Superior temporal gyrus (tissue), 1 donor: ENCODE results near the gene MAL.

Experiments used
- DNase-seq: peaks from one replicate; pipeline ENCODE4 v3.0.0-alpha.2; 2016; ENCODE audit errors: extremely low spot score

MAL gene

DNA sequence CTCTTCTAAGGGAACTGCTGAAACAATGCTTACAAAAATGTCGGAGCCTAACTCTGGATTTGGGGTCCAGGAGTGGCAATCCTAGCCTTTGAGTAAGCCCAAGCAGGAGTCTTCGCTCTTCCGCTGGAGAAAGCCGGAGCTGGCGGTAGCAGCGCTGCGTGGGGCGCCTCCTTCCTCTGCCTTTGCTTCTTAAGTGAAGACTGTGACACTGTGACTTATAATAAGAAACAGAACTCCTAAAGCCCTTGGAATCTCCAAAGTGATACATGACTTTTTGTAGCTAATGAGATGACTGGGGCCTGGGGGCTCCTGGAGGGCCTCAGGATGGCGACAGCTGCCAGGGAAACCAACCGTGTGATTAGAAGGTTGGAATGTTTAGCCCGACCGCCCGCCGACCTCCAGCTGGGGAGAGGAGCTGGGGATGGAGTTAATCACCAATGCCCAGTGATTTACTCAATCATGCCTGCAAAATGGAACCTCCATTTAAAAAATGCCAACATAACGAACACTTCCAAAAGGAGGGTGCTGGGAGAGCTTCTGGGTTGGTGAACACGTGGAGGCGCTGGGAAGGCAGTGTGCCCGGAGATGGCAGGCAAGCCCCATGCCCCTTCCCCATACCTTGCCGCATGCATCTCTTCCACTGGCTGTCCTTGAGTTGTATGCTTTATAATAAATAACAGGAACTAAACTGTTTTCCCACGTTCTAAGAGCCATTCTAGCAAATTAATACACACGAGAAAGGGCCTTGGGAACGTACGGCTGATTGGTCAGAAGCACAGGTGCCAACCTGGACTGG lies 29.0 kb upstream of the MAL start:
- no peak for DNase-seq

DNA sequence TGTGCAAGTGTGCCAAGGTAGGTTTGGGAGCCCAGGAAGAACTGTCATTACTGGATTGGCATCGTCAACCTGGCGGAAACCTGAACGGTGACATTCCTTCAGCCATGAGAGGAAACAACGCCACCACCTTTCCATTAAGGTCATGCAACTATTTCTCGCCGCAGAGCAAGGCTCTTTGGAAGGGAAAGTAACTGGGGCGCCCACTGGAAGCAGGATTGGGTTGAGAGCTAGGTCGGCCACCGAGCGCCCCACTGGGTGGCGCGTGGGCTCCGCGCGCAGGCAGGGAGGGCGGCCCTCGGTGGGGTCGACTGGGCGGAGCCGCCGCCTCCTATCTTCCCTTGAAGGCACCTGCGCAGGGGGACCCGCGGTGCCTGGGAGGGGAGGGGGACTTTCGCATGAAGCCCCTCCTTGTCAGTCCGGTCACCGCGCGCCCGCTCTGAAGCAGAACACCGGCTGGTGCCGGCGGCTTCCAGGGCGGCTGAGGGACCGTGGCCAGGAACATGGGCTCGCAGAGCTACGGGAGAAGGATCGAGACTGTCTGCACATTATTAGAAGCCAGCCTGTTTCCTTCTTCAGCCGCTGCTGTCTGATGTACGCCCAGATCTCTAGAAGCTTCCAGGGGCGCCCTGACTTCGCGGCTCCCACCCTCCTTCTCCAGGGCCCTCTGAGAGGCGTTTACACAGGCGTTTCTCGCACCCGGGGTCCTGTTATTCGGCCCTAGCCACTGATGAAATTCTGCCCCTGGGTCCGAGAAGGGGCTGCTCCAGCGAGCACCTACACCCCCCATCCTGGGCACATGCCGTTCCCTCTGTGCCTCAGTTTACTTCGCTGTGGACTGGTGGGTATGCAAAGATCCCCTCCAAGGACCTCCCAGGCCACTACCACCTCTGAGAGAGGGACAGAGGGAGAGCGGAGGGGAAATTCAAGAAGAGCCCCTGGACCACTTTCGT lies 27.3 kb upstream of the MAL start:
- no peak for DNase-seq

DNA sequence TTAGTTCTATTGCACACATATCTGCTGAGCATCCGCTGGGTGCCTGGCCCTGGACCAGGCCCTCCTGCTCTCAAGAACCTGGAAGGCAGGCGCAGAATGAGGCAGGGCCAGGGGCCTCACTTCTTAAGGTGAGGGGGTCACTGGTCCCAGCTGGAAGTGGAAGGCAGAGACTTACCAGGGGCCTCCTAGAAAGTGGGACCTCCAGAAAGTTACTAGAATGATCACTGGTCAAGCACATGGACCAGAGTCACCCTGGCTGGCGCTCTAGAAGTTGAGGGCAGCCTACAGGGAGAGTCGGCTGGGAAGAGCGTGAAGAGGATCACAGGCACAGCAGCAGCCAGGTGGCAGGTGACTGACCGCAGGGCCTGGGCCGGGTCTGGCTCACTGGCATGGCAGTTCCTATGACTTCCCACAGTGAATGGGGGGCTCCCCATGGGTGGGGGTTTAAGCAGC lies 26.1 kb upstream of the MAL start:
- no peak for DNase-seq

DNA sequence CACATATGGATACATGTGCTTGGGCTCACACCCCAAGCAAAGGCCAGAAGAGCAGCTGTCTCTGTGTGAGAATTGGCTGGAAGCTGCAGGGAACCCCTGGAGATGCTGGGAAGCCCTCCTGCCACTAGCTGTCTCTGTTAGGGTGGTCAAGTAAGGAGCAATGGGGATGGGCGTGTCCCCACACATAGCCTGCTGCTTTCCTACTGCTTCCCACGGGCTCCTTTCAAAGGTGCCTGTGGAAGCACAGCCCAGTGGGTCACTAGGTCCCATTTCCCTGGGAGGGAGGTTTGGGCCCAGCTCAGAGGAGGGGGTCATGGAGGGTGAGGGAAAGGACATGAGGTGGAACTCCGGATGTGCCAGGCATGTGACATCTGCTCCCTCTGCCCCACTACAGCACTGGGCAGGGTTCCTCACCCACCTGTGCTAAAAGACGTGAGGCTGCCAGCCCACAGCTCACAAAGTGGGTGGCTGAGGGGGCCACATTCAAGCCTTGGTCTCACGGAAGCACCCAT lies 24.4 kb upstream of the MAL start:
- no peak for DNase-seq

DNA sequence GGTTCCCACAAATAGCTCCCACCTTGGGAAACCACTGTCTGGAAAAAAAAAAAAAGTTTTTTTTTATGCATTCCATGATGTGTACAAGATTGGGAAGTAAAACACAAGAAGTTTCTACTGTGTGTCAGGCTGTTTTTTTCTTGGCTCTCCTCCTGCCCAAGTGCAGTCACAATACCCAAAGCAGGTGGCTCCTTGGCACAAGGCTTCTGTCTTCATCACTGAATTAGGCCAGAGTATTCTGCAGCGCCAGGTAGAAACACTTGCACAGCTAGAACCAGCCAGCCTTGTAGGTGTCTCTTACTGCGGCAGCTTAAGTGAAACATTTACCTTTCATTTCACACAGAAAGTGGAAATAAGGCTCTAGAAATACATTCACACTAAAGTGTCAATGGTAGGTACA lies 23.8 kb upstream of the MAL start:
- DNase-seq: no peak

DNA sequence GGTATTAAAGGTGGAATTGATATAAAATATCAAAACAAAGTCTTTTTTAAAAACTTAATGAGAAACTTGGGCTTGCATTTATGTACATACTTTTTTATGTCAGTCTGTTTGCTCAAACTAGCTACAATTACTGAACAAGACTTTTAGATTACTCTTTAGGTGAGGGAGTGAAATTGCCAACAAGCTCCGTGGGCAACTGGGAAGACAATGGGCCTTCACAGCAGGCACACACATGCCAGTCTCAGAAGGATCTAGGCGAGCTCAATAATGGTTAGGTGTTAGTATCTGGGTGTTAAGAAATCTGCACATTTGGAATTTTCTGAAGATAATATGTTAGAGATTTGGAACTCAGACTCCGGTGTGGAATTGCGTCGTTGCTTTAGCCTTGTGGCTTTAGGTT lies 23.0 kb upstream of the MAL start:
- no peak for DNase-seq

DNA sequence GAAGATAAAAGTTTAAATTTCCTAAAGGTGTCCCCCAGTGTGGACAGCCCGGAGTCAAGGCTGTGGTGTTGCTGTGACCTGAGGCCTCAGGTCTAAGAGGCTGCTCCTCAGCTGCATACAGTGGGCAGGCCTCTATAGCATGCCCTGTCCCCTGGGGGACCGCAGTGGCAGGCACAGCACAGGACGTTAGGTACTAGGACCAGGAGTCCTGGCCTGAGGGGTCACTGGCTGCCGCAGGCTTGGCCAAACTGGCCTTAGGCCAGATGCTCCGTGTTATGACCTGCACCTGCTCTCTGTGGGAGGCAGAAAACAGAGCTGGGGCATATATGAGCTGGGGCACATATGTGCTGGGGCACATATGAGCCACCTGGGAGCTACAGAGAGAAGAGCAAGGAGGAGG lies 21.2 kb upstream of the MAL start:
- DNase-seq: no peak

DNA sequence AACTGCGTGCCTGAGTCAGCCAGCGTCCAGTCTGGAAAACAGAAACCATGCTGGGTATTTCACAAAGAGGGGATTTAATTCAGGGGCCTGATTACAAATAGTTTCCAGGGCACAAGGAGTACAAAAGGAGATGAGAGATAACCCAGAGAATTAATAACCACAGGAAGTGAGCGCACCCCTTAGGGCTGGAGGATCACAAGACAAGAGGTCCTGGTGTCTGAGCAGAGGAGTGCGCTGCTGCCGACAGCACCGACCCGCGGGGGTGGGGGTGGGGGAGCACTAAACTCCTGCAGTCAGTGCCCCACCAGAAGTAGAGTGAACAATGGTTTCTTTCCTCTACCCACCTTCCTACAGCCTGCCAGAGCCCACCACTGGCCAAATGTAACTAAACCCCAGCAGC lies 20.8 kb upstream of the MAL start:
- DNase-seq: no peak

DNA sequence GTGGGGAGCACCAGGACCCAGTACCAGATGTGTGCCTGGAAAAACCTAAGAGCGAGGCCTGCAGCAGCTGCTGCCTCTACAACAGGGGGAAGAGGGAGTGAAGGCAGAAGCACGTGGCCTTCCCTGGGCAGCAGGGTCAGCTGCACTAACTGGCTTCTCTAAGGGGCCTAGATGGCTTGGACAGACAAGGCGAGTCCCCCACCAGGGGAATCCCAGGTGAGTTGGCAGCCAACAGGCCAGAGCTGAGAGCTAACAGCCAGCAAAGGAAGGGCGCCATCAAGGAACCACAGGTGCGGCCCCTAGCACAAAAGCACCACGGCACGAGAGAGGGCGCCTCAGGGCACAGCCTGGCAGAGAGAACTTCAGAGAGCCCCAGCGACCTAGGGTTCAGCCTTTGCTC lies 19.8 kb upstream of the MAL start:
- DNase-seq: no peak

DNA sequence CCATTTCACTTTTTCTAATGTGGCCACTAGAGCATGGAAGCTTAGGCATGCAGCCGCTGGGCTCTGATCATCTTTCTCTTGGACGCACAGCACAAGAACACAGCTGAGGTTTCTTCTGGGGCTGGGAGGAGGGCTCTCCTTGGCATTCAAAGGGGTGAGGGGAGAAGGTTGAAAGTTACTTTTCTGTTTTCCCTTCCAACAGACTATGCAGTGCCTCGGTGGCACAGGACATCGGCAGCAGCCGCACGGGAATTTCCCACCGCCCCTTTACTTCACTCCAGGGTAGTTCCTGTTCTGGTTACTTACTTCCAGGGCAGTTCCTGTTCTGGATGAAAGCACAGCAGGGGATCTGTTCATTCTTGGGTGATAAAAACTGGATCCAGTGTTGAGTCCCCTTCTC lies 18.9 kb upstream of the MAL start:
- DNase-seq: no peak

DNA sequence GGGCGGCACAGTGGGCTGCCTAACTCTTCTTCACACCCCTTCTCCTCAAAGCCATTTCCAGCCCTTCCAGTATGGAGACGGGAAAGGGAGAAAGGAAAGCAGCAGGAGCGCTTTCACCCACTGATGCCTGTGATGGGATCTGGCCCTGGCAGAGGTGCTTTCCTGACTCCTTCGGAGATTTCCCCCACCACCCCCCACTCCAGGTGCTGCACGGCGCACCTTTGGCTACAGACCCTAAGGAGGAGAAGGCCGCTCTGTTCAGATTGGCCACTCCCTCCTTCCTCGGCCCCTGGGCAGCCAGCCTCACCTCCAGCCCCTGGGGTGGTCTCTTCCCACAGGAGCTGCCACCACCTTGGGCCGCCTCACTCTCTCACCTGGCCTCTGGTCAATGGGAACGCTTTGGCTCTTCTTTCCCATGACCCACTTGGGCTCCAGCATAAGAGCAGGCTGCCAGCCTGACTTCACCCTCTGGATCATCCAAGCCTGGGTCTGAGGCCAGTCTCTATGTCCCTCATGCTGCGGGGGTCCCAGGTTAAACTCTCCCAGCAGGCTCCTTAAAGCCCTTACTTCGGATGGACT lies 18.4 kb upstream of the MAL start:
- DNase-seq: no peak

DNA sequence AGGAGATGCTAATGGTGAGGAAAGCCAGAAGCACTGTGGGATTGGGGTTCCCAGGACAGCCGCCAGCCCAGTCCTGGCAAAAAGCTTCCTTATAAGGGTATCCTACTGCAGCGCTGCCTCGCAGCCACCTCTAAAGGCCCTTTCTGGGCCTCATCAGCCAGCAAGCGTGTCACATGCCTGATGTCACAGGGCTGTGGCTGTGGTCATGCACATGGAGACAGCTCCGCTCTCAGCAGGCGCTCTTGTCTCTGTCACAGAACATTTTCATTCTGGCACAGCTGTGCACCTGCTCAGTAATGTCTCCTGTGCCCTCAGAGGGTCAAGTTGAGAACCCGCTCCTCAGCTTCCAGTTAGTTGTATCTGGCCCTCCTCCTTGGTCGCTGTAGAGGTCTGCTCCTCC lies 17.7 kb upstream of the MAL start:
- peak; percentile 84 for DNase-seq

DNA sequence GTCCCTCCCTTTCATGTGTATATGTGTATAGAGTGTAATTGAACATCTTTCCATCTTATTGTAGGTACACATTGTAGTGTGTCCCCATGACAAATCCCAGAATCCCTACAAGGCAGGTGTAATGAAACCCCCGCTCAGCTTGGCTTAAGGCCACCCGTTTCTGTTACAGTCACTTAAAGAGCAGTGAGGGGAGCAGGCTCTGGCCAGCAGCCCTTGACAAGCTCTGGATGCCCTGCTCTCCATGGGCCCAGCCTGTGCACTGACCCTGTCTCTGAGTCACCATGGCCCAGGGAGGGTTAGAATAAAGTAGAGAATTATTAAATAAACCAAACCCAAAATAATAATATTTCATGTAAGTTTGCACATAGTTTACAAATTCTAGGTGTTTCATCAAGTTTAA lies 17.2 kb upstream of the MAL start:
- no peak for DNase-seq

DNA sequence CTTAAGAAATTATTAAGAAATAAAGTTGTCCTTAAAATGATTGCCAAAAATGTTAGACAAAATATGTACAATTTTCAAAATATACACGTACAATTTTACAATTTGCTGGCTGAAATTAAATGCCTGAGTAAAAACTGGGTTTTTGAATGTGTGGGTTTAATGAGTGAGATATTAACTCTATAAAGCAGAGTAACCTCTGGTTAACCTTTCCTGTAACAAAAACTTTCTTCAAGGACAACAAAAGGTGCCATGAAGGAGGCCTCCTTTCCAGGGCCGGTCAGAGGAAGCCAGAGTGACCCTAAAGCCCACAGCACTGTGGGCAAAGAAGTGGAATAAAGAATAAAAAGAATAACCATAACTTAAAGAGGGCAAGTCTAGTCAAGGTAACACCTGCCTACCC lies 16.5 kb upstream of the MAL start:
- no peak for DNase-seq

DNA sequence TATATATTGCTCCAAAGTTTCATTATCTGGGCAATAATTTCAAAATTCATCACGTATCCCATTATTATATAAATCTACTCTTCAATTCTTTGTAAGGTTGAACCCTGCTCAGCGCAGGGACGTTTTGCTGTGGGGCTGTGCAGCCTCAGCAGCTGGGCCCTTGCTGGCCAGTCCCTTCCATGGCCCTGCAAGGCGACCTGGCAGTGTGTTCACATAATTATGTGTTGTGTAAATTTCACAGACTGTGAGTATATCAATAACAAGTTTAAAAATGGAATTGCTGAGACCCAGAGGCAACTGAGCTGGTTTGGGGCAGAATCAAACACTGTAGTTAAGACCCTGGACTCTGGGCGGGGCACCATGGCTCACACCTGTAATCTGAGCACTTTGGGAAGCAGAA lies 16.1 kb upstream of the MAL start:
- no peak for DNase-seq

DNA sequence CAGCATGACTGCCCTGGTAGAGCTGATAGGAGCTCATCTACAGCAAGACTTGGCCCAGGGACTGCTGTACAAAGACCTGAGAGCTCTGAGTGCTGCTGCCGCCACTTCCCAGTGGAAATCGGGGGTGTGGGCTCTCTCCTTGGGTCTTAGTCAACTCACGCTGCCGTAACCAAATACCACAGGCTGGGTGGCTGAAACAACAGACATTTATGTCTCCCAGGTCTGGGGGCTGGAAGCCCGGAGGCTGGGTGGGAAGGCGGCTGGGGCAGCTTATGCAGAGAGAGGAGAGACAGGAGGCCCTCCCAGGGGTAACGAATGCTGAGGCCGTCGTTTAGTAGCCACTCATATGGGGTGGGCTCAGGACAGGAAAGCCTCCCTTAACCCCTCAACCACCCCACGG lies 15.4 kb upstream of the MAL start:
- DNase-seq: no peak

DNA sequence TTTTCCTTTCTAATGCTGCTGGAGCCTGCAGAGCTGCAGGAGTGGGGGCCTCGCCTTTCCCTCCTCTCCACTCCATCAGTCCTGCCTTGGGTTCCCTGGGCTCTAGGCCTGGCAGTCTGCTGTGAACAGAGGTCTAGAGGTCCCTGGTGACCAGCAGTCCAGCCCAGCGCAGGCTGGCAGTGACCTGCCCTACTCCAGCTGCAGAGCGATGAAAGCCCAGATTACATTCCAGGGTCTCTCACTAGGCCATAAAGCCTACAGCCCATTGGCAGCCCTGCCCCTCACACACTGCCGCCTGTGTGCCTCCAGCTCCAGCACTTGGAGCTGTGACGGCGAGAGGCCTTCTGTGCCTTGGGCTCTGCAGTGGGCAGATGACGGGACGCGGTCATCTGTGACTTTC lies 14.8 kb upstream of the MAL start:
- DNase-seq: no peak

DNA sequence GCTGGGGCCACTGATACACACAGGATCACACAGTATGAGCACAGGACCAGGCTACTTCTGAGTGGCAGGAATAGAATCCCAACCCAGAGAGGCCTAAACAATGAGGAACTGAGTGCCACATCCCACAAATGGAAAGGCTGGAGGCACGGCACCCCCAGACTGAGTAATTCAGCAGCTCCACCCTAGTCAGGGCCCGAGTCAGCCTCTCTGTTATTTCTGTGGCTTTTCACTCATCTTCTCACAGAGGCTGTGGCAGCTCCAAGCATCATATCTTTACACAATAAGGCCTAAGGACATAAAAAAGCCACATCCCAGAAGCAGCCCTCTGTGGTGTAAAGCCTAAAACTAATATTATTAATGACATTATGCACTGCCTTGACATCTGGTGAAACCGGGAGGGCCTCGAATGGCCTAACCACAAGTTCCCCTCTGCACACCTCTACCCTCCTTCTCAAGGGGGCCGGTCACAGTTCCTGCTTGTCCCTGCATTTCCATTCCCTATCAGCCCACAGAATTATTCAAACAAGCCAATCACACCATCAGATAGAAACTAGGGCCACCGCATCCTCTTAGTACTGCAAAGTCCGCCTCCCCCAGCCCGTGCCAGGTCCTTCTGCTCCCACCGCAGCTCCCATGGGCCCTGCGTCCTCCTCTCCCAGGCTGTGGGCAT lies 12.5 kb upstream of the MAL start:
- no peak for DNase-seq

DNA sequence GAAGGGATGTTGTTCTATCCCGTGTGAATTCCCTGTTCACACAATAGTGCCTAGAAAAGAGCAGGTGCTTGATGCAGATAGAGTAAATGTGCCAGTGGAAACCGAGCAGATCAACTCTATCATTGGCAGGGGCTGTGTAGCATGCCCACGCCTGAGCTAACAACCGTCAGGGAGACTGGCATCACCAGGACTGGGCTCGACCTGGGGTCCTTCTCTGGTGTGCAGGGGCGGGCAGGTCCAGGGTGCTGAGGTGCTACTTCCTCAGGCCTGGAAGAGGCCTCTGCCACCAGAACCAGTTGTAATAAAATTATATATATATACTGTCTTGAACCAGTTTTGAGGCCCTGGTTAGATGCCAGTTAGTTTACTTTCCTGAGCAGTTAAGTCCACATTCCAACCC lies 11.8 kb upstream of the MAL start:
- no peak for DNase-seq

DNA sequence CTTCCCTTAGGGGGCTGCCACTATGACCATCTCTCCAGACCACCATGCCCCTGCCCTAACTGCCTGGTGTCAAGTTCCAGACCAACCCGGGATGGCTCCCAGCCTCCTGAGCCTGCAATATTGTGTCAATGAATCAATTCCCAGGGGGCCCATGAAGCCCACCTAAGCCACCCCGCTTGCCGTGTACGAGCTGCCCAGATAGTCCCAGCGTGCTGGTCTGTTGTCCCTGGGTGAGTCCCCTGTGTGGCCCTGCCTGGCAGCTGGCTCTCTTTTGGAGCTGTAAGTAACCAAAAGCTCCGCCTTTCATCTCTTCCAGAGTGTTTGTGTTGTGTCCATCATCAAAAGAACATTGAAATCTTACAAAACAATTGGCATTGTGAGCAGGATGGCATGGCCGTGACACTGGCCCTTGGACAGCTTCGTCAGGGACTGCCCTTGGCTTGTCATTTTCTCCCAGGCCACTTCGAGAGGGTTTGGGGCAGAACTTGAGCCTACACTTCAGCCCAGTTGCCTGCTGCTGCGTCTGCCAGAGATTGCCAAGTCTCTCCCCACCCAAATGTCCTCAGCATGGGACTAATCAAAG lies 11.3 kb upstream of the MAL start:
- peak; percentile 71 for DNase-seq

DNA sequence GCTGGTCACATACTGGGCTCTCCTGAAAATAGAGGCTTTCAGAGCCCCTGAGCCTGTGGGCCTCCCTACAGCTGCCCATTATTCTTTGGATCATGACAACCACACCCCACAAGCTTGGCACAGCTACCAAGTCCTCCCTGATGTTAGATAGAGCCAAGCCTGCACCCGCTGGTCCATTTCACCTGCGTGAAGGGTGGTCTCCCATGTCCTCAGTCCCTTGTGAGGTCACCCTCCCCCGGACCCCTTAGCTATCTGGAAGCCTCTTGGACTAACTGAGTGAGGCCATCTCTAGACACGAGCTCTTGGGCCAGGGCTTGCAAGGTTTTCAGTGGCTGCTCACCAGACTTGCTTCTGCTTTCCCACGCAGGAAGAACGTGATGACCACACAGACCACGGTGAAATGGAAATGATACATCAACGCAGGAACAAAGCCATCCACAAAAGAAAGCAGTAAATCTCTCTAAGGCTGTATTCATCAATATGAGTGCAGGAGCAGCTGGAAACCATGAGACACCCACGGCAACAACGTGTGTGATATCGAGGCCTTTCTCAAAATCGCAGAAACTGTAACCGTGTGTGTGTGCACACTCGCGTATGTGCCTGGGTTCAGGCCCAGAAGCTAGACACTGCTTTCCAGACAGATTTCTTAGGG lies 10.1 kb upstream of the MAL start:
- no peak for DNase-seq
